HG03060 (cell line): ENCODE data around the gene ARHGAP15.
"Not testable (repeated sequence)": the region's sequence is repeated elsewhere in the genome, so short reads cannot be mapped to it uniquely, and the experiment has no call there.

Experiments
- ATAC-seq: cut with Tn5 transposase; IDR thresholded peaks from one replicate; pipeline ENCODE4 v1.9.1; 2021; ENCODE audit warnings: low read depth, moderate number of reproducible peaks; ENCODE audit not compliant: unreplicated experiment

Gene ARHGAP15

DNA sequence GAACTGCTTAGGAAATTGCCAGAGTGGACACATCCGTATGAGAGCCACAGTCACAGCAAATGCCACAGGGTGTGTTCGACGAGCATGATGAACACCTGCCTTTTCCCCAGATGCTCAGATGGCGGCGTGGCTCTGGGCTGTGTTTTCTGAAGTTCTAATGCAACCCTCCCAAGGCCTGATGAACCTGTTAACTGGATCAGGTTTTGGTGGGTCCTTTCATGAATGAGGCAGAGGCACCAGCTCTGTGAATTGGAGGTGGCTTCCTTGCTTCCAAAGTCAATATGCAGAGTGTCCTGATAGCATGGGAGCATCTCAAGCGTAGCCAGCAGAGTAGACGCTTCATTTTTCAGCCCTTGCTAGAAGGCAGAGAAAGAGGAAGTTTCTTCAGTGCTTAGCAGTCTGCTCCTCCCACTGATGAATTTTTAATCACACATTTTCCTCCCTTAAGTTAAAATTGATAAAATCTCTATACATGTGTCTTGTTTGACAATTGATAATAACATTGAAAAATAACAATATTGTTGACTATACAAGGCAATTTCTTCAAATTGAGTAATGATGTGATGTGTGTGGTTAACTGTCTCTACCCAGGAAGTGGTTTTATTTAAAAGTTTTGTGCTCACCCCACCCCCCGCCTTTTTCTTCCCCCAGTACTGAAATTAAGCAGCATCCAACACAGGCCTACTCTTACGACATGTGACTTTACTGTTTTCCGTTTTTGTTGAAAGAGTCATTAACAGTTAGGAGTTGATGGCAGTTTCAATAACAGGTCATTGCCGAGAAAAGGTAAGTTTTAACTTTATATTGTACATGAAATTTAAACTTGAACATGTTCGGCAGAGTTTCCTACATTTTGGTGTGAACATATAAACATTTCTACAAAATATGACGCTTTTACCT, at the start of gene ARHGAP15:
Gene ARHGAP15, plus strand, starts transcription at position 739 of the 900 bp plus-strand sequence.
- peak; percentile 80 for ATAC-seq

- ATAC-seq, result no peak
Observed at GRCh38 chr2:143081616-143082015, 47.6 kb upstream of the ARHGAP15 start.

- ATAC-seq, result no peak
Observed at GRCh38 chr2:143083636-143084035, 45.6 kb upstream of the ARHGAP15 start.

DNA sequence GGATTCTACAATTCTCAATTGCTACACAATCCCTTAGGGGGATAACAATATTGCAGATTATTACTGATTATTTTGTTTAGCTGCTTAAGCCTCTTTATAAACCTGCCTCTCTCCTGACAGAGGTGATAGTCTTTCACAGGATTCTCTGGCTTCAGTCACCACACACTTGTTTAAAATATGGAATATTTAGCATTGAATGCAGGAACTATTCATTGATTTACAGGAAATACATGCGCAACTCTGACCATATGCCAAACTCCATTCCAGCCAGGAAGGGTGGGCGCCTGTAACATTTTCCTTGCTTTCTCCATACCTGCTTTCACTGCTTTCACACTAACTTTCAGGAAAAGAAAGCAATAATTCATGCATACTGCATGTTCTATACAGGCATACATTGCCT, 44.8 kb upstream of the ARHGAP15 start:
- ATAC-seq, result no peak

DNA sequence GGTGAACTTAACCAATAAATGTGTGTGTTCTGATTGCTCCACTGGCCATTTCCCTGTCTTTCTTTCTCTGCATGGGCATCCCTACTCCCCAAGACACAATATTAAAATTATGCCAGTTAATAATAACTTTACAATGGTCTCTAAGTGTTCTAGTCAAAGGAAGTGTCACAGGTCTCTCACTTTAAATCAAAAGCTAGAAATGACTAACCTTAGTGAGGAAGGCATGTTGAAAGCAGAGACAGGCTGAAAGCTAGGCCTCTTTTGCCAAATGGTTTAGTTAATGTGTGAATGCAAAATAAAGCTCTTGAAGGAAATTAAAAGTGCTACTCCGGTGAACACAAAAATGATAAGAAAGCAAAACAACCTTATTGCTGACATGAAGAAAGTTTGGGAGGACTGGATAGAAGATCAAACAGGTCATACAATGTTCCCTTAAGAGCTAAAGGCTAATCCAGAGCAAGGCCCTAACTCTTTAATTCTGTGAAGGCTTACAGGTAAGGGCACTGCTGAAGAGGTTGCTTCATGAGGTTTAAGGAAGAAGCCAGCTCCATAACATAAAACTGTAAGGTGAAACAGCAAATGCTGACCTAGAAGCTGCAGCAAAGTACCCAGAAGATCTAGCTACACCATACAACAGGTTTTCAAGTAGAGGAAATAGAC, 44.0 kb upstream of the ARHGAP15 start:
- peak; percentile 59 for ATAC-seq

DNA sequence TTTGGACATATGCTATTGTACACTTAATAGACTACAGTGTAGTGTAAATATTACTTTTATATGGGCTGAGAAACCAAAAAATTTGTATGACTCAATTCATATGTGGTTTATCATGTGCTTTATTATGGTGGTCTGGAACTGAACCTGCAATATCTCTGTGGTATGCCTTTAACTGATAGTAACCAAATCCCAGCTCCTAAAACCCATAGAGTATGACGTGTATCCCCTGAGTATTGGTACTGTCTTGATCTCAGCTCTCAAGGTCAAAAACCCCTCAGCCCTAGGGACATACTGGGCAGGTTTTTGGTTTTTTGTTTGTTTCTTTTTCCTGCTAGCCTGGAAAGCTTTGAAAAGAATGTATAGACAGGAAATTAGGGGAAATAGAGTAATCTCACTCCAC, 42.2 kb upstream of the ARHGAP15 start:
- no peak for ATAC-seq

GRCh38 chr2:143088388-143088787, 40.8 kb upstream of the ARHGAP15 start:
- ATAC-seq, result no peak

- ATAC-seq, result not testable (repeated sequence)
Observed at GRCh38 chr2:143089520-143089919, 39.7 kb upstream of the ARHGAP15 start.

- ATAC-seq, result peak; percentile 87
Observed at GRCh38 chr2:143110758-143111428, 18.3 kb upstream of the ARHGAP15 start.

DNA sequence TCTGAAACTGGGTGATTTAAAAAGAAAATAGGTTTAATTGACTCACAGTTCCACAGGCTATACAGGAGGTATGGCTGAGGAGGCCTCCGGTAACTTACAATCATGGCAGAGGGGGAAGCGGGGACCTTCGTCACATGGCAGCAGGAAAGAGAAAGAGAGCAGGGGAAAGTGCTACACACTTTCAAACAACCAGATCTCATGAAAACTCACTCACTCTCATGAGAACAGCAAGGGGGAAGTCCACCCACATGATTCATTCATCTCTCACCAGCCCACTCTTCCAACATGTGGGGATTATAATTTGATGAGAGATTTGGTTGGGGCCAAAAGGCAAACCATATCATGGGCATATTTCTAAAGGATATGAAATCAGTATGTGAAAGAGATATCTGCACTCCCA, 12.0 kb upstream of the ARHGAP15 start:
- ATAC-seq, result no peak

DNA sequence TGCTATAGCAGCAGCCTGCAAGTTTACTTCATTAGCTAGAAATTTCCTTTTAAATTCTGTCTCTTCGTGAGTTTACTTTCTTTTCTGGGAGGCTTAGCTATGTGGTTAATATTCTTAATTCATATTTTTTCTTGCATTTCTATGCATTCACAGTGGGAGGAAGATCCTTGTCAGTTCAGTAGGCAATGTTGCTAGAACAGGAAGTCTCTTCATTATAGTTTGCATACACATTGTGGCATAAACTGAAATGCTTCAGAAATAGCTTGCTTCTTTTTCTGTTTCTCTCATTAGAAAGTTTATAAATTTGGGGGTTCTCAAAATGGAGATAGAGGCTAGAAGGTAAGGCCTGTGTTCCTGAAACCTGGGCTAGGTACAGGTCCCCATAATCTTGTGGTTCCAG, 8.1 kb upstream of the ARHGAP15 start:
- ATAC-seq, result no peak

DNA sequence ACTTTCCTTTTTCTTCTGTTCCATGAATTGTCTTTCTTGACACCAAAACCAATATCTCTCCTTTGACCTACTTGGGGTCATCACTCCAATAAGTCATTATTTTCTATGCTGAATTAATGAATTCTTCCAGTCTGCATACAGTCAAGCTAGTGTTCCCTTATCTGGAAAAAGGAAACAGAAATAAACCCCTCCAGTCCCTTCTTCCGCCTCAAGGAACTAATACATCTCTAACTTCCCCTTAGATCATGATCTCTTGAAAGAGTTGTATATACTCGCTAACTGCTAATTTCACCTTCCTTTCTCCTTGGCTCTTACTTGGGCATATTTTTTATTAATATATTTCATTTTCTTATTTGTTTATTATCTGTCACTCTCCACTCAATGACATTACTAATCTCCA, 7.3 kb upstream of the ARHGAP15 start:
- no peak for ATAC-seq

GRCh38 chr2:143123911-143124310, 5.3 kb upstream of the ARHGAP15 start:
- ATAC-seq, result no peak

DNA sequence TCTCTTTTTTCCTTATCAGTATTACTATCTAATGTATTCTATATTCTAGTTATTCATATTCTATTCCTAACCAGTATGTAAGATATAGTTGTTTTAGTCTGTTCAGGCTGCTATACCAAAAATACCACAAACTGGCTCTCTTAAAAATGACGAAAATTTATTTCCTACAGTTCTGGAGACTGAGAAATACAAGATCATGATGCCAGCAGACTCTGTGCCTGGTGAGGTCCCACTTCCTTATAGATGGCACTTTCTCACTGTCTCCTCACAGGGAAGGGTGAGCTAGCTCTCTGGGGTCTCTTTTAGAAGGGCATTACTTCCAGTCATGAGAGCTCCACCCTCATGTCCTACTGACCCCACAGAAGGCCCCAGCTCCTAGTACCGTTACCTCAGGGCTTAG, 4.8 kb upstream of the ARHGAP15 start:
- ATAC-seq, result no peak

GRCh38 chr2:143125717-143126116, 3.5 kb upstream of the ARHGAP15 start:
- no peak for ATAC-seq

DNA sequence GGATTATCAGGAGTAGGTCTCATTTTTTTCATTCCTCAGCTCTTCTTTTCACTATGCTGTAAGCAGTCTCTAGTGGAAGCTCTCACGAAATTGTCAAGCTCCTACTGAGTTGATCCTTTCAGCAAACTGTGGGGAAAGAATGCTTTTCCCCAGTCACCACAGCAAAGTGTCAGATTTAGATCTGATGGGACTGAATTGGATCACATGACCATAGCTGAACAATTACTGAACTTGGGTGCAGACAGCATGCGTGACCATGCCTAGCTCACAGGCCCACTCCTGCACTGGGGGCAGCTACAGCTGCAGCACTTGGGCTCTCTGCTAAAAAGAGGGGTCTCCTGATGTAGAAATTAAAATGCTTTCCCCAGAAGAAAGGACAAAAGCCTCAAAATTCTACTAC, 3.1 kb downstream of the ARHGAP15 start:
- peak; percentile 27 for ATAC-seq

DNA sequence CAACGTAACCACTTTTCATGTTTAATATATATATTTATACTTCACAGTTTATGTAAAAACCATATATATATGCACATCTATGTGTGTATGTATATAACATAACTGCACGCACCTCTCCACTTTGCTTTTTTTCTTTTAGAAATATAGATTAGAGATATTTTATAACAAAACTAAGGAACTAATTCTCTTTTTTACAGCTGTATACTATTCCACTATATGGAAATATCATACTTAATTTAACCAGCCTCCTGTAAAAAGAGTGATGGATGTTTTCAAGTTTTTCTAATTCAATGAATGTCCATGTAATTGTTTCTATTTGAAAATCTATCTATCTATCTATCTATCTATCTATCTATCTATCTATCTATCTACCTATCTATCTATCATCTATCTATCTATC, 4.6 kb downstream of the ARHGAP15 start:
- no peak for ATAC-seq

- ATAC-seq, result no peak
Observed at GRCh38 chr2:143138292-143138691, 9.1 kb downstream of the ARHGAP15 start.

DNA sequence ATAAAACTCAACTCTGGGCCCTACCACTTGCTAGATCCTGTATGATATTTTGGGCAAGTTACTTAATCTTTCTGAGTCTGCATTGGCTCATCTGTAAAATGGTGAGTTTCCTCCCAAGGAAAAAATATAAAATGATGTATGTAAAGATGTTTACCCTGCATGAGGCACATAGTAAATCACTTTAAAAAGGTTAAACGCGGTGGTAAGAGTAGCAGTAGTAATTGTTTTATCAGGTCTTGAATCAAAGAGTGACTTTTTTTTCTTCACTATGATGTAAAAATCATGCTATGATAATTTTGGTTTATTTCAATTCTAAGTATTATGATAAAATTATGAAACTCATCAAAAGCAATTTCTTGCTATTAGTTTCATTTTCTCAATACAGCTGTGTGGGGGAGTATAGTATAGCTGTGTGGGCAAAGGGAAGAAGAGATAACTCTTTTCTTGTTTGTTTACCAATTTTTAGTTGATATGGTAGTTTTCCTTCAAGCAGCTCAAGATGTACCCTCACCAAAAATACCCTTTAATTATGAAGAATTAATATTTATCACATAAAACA, 10.7 kb downstream of the ARHGAP15 start:
- no peak for ATAC-seq

GRCh38 chr2:143140864-143141661, 11.8 kb downstream of the ARHGAP15 start:
- ATAC-seq, result peak; percentile 86
